HepG2 (cell line): ENCODE results near the gene ALK. TPM values are rescaled to one million over a fixed set of nuclear protein-coding genes. Genes with fewer than 3 reads are reported as not detected.

Experiments
- ATAC-seq: fragments of 200-7000 bp; cut with Tn5 transposase; 3 replicates; pipeline ENCODE4 v1.9.1; 2020; ENCODE audit warnings: mild to moderate bottlenecking, moderate library complexity
- BruUV-seq: library from RNA; stranded (reverse); fragments of 400-500 nt; replicated peaks from 2 replicates; lab custom pipeline; 2021; lab: Mats Ljungman, UMichigan
- CTCF ChIA-PET: fragments of 300-600 bp; formaldehyde crosslinking; extraction: SDS; loops from one replicate; lab custom pipeline; 2021; ENCODE audit warnings: low total read pairs, inconsistent platforms, low intra/inter-chr PET ratio; lab: Yijun Ruan, JAX
- POLR2A ChIA-PET: fragments of 350-600 bp; sonication (Branson Sonifier 250); formaldehyde crosslinking; loops from one replicate; lab custom pipeline; 2020; ENCODE audit warnings: antibody characterized with exemption, inconsistent platforms; lab: Yijun Ruan, JAX
- DNase-seq: peaks from one replicate; pipeline ENCODE4 v3.0.0-alpha.2; 2015; ENCODE audit warnings: low spot score
- FAIRE-seq: peaks from 3 replicates; lab custom pipeline; 2011; peaks lifted over from hg19 to GRCh38; lab: Jason Lieb, UNC
- H2AFZ ChIP-seq: one replicate; pipeline ENCODE4 v1.6.1; 2011; ENCODE audit warnings: low read length, inconsistent platforms
- H3K27ac ChIP-seq: fragments of 300-600 bp; 3 replicates; pipeline ENCODE4 v1.8.0; 2011; ENCODE audit warnings: mixed run types, mild to moderate bottlenecking, mixed read lengths, low read length, inconsistent platforms; ENCODE audit not compliant: insufficient read depth; ENCODE audit errors: extremely low read length
- H3K27me3 ChIP-seq, 2 experiments: fragments of 200-600 bp in 1 of 2; 2 replicates in 1 of 2; 3 replicates in 1 of 2; pipeline versions ENCODE4 v1.6.0 to v1.8.0; 2011; ENCODE audit warnings: low read length in 2 of 2, mild to moderate bottlenecking in 2 of 2, moderate library complexity in 2 of 2, inconsistent platforms in 1 of 2; ENCODE audit not compliant: insufficient read depth in 2 of 2, control insufficient read depth in 1 of 2
- H3K36me3 ChIP-seq, 2 experiments: fragments of 200-600 bp in 1 of 2; replicated peaks in 1 of 2; 2 replicates in 1 of 2; 3 replicates in 1 of 2; pipeline versions ENCODE4 v1.5.1 to v1.8.0; 2011; ENCODE audit warnings: low read length in 2 of 2, inconsistent platforms in 1 of 2; ENCODE audit not compliant: insufficient read depth in 2 of 2, control insufficient read depth in 1 of 2
- H3K4me1 ChIP-seq: 2 replicates; pipeline ENCODE4 v1.5.1; 2012; ENCODE audit warnings: low read length, inconsistent platforms; ENCODE audit not compliant: insufficient read depth
- H3K4me2 ChIP-seq: 2 replicates; pipeline ENCODE4 v1.6.0; 2011; ENCODE audit warnings: low read depth, low read length, inconsistent platforms
- H3K4me3 ChIP-seq, 3 experiments: fragments of 200-600 bp in 1 of 3; sonication (generic), shearing (Covaris generic) in 1 of 3; replicated peaks in 1 of 3; 2 replicates each; pipeline ENCODE4 v1.5.1; 2011 to 2016; ENCODE audit warnings: low read length in 3 of 3, inconsistent platforms in 2 of 3, low read depth in 2 of 3, mild to moderate bottlenecking in 2 of 3, control low read depth in 1 of 3, mixed read lengths in 1 of 3; ENCODE audit not compliant: insufficient read depth in 1 of 3
- H3K79me2 ChIP-seq: one replicate; pipeline ENCODE4 v1.6.1; 2011; ENCODE audit warnings: low read length, inconsistent platforms; ENCODE audit not compliant: insufficient read depth
- H3K9ac ChIP-seq: 2 replicates; pipeline ENCODE4 v1.6.0; 2011; ENCODE audit warnings: mild to moderate bottlenecking, low read depth, low read length, inconsistent platforms; ENCODE audit not compliant: insufficient read depth
- H3K9me3 ChIP-seq: 2 replicates; pipeline ENCODE4 v1.5.1; 2012; ENCODE audit warnings: mild to moderate bottlenecking, low read length
- H4K20me1 ChIP-seq: 2 replicates; pipeline ENCODE4 v1.6.0; 2011; ENCODE audit warnings: inconsistent platforms, mild to moderate bottlenecking, low read length, moderate library complexity; ENCODE audit not compliant: insufficient read depth
- ATF7 ChIP-seq, 2 experiments: fragments of 450-650 bp in 1 of 2; sonication (generic) in 1 of 2; formaldehyde crosslinking in 1 of 2; IDR thresholded peaks; 2 replicates each; pipeline versions ENCODE4 v1.4.0 to v1.6.1; 2016 to 2020; ENCODE audit warnings: antibody characterized with exemption in 1 of 2, mild to moderate bottlenecking in 1 of 2, missing genetic modification reagents in 1 of 2
- CREB1 ChIP-seq, 2 experiments: fragments of 450-650 bp in 1 of 2; IDR thresholded peaks; 2 replicates each; pipeline ENCODE4 v1.6.1; 2016 to 2017; ENCODE audit warnings: control low read depth in 1 of 2, mild to moderate bottlenecking in 1 of 2, missing compliant biosample characterization in 1 of 2, missing genetic modification characterization in 1 of 2
- DNMT3B ChIP-seq: conservative IDR thresholded peaks from 2 replicates; pipeline ENCODE4 v1.6.1; 2016; ENCODE audit warnings: missing biosample characterization, control low read depth
- EED ChIP-seq: sonication (generic); formaldehyde crosslinking; IDR thresholded peaks from 2 replicates; pipeline ENCODE4 v1.5.0; 2020; ENCODE audit warnings: mild to moderate bottlenecking, missing genetic modification reagents
- FOXM1 ChIP-seq: sonication (generic); formaldehyde crosslinking; IDR thresholded peaks from 2 replicates; pipeline ENCODE4 v1.5.0; 2020; ENCODE audit warnings: missing genetic modification reagents
- GPN1 ChIP-seq: sonication (generic); formaldehyde crosslinking; IDR thresholded peaks from 2 replicates; pipeline ENCODE4 v1.5.1; 2020; ENCODE audit warnings: missing genetic modification reagents, borderline replicate concordance
- HDAC1 ChIP-seq: sonication (generic); formaldehyde crosslinking; IDR thresholded peaks from 2 replicates; pipeline ENCODE4 v1.5.1; 2020; ENCODE audit warnings: mild to moderate bottlenecking, missing genetic modification reagents
- HOXA9 ChIP-seq: sonication (generic); formaldehyde crosslinking; IDR thresholded peaks from 2 replicates; pipeline ENCODE4 v1.8.1; 2022; ENCODE audit warnings: missing genetic modification reagents, mild to moderate bottlenecking, moderate library complexity, borderline replicate concordance
- JUND ChIP-seq: sonication (generic); formaldehyde crosslinking; IDR thresholded peaks from 2 replicates; pipeline ENCODE4 v1.8.0; 2022; ENCODE audit warnings: mild to moderate bottlenecking, missing genetic modification reagents
- KDM4B ChIP-seq: sonication (generic); formaldehyde crosslinking; IDR thresholded peaks from 2 replicates; pipeline ENCODE4 v1.4.0; 2020; ENCODE audit warnings: missing genetic modification reagents
- MAFG ChIP-seq: sonication (generic); formaldehyde crosslinking; IDR thresholded peaks from 2 replicates; pipeline ENCODE4 v1.5.1; 2020; ENCODE audit warnings: mild to moderate bottlenecking, missing genetic modification reagents
- MLLT10 ChIP-seq: sonication (generic); formaldehyde crosslinking; IDR thresholded peaks from 2 replicates; pipeline ENCODE4 v1.4.0; 2020; ENCODE audit warnings: missing genetic modification reagents
- NFYB ChIP-seq: sonication (generic); formaldehyde crosslinking; IDR thresholded peaks from 2 replicates; pipeline ENCODE4 v1.4.0; 2020; ENCODE audit warnings: missing genetic modification reagents
- REPIN1 ChIP-seq: sonication (generic); formaldehyde crosslinking; IDR thresholded peaks from 2 replicates; pipeline ENCODE4 v1.8.0; 2022; ENCODE audit warnings: missing genetic modification reagents, low read depth, mild to moderate bottlenecking, borderline replicate concordance
- RXRB ChIP-seq: IDR thresholded peaks from 2 replicates; pipeline ENCODE4 v1.6.1; 2016; ENCODE audit warnings: borderline replicate concordance, missing genetic modification reagents, missing compliant biosample characterization
- SMAD3 ChIP-seq: sonication (generic); formaldehyde crosslinking; IDR thresholded peaks from 2 replicates; pipeline ENCODE4 v1.4.0; 2020; ENCODE audit warnings: missing genetic modification reagents
- SRSF1 ChIP-seq: fragments of 200-400 bp; formaldehyde crosslinking; optimal IDR thresholded peaks from 2 replicates; pipeline ENCODE3; 2017; ENCODE audit warnings: mild to moderate bottlenecking, low read depth, low read length, moderate library complexity
- TEAD2 ChIP-seq: sonication (generic); formaldehyde crosslinking; IDR thresholded peaks from 2 replicates; pipeline ENCODE4 v1.9.0; 2021; ENCODE audit warnings: missing genetic modification reagents
- ZNF430 ChIP-seq: sonication (generic); formaldehyde crosslinking; IDR thresholded peaks from 2 replicates; pipeline ENCODE4 v1.9.0; 2021; ENCODE audit warnings: mild to moderate bottlenecking, missing genetic modification reagents
- ZNF510 ChIP-seq: sonication (generic); formaldehyde crosslinking; IDR thresholded peaks from 2 replicates; pipeline ENCODE4 v1.4.0; 2020; ENCODE audit warnings: low read depth, mild to moderate bottlenecking, missing genetic modification reagents
- ZNF558 ChIP-seq: sonication (generic); formaldehyde crosslinking; IDR thresholded peaks from 2 replicates; pipeline ENCODE4 v1.9.0; 2022; ENCODE audit warnings: mild to moderate bottlenecking, missing genetic modification reagents, borderline replicate concordance
- ZNF780A ChIP-seq: sonication (generic); formaldehyde crosslinking; IDR thresholded peaks from 2 replicates; pipeline ENCODE4 v1.8.0; 2022; ENCODE audit warnings: mild to moderate bottlenecking, missing genetic modification reagents, moderate library complexity
- WGBS: methylation state at CpG from one replicate; pipeline ENCODE4 v1.1.6; 2017; ENCODE audit warnings: low lambda C conversion rate; 5-methylcytosine and 5-hydroxymethylcytosine counted together
- in situ Hi-C: cut with HindIII; loops from 2 replicates; pipeline ENCODE4 v1.10.0; 2017; ENCODE audit warnings: low pct_unique_long_range_greater_than_20kb; ENCODE audit not compliant: extremely low pct_ligation_motif_present
- intact Hi-C: fragments of 100-400 bp; cut with micrococcal nuclease; formaldehyde crosslinking; loops from one replicate; pipeline ENCODE4 v1.10.0; 2022; ENCODE audit not compliant: unreplicated experiment
- polyA plus RNA-seq, 8 experiments: library from polyadenylated mRNA; depleted of rRNA in 3 of 8; stranded (reverse) in 7 of 8; unstranded in 1 of 8; fragments of >200 nt; fragmentation: Illumina TruSeq in 4 of 8; extraction: Trizol in 4 of 8; gene quantifications; 2 replicates each; pipeline versions ENCODE4 v1.2.1 to v1.2.3, GENCODE V29; 2011 to 2016; ENCODE audit warnings: low read depth in 4 of 8, missing spikeins in 1 of 8, mixed read lengths in 1 of 8; ENCODE audit not compliant: insufficient read depth in 1 of 8
- total RNA-seq, 5 experiments: library from RNA; depleted of rRNA; stranded (reverse); fragments of >200 nt; fragmentation: Illumina TruSeq; extraction: Trizol; gene quantifications; 2 replicates each; pipeline ENCODE4 v1.2.3, GENCODE V29; 2016; ENCODE audit warnings: low read depth in 1 of 5

ALK gene
- total and polyA plus RNA-seq, 2 of the 13 experiments (the other 11 are each of a cell fraction or from before 2014, with no cell fraction given): not detected

- CTCF ChIA-PET: no interaction called here
- H4K20me1 ChIP-seq: no peaks in the 10 kb centered on the region
- TF ChIP-seq CREB1 (IDR thresholded peaks at IDR 0.05) (peak; percentile 59), CREB1 (CRISPR knock-in tag; IDR thresholded peaks at IDR 0.05) (no peak), JUND (CRISPR knock-in tag) (no peak), MLLT10 (no peak), NFYB (no peak), MAFG (CRISPR knock-in tag) (no peak), ATF7 (IDR thresholded peaks at IDR 0.05) (peak; percentile 78), ATF7 (CRISPR knock-in tag; IDR thresholded peaks at IDR 0.05) (no peak), TEAD2 (CRISPR knock-in tag) (no peak), ZNF510 (no peak), ZNF430 (CRISPR knock-in tag) (no peak), SRSF1 (no peak), SMAD3 (no peak)
- H3K4me2 ChIP-seq: no peak overlapping the region
- DNase-seq: no peak
- no TSS peak for BruUV-seq
- POLR2A ChIA-PET: no interaction called here
- H3K4me1 ChIP-seq: no peaks in the 10 kb centered on the region
- peaks cover 0 to 11% of the 10 kb centered on the region in 2 experiments; a peak in 1 of 5 replicates for H3K27me3 ChIP-seq
- WGBS: 42% methylated on average over 10 of the region's 10 CpGs
- no peak for ATAC-seq
- H3K9me3 ChIP-seq: no peaks in the 10 kb centered on the region
- no peak overlapping the region for H3K9ac ChIP-seq
- H3K79me2 ChIP-seq: no peaks in the 10 kb centered on the region
- FAIRE-seq: no peak
- no peak overlapping the region for H3K27ac ChIP-seq
- in situ Hi-C loops: no loop called here
- H3K36me3 ChIP-seq: no peaks in the 10 kb centered on the region
- H3K4me3 ChIP-seq: no peak overlapping the region
- H2AFZ ChIP-seq: no peak overlapping the region
- intact Hi-C loops: no loop called here
These were observed 329.8 kb downstream of the ALK start for GRCh38 chr2:29591600-29591999.

- intact Hi-C loops (no loop called here), in situ Hi-C loops (no loop called here)
- ChIA-PET POLR2A (no interaction called here), CTCF (no interaction called here)
- 43% methylated on average over 7 of the region's 7 CpGs for WGBS
- no peak overlapping the region for H3K4me3 ChIP-seq
- no peaks in the 10 kb centered on the region for H3K4me1 ChIP-seq
- no peak overlapping the region for H2AFZ ChIP-seq
- no peaks in the 10 kb centered on the region for H3K36me3 ChIP-seq
- no peaks in the 10 kb centered on the region for H3K79me2 ChIP-seq
- no peak for ATAC-seq
- H3K9ac ChIP-seq: no peak overlapping the region
- no peak for FAIRE-seq
- H4K20me1 ChIP-seq: no peaks in the 10 kb centered on the region
- H3K9me3 ChIP-seq: no peaks in the 10 kb centered on the region
- no peak for DNase-seq
- BruUV-seq: no TSS peak
- H3K4me2 ChIP-seq: no peak overlapping the region
- no peak overlapping the region for H3K27ac ChIP-seq
- peaks cover 0 to 11% of the 10 kb centered on the region in 2 experiments; a peak in 1 of 5 replicates for H3K27me3 ChIP-seq
- TF ChIP-seq ZNF558 (CRISPR knock-in tag) (no peak), FOXM1 (CRISPR knock-in tag) (no peak), RXRB (no peak), KDM4B (CRISPR knock-in tag) (no peak), ZNF510 (no peak), ZNF780A (CRISPR knock-in tag) (no peak), HDAC1 (CRISPR knock-in tag) (no peak), REPIN1 (CRISPR knock-in tag) (no peak), DNMT3B (CRISPR knock-in tag) (no peak), EED (CRISPR knock-in tag) (no peak), GPN1 (CRISPR knock-in tag) (no peak), HOXA9 (CRISPR knock-in tag) (no peak)
These were observed 331.2 kb downstream of the ALK start for GRCh38 chr2:29590211-29590610.
